Cardiac fibroblast (primary cell): Measurements from ENCODE around the gene CRHR1.

Experiments used
- DNase-seq, 2 donors: peaks; one replicate each; pipeline versions ENCODE4 v3.0.0 to v3.0.0-alpha.2; 2010; ENCODE audit warnings: low read depth in 2 of 2
- H3K4me3 ChIP-seq, 2 donors: replicated peaks in 1 of 2; 1 replicate in 1 of 2; 2 replicates in 1 of 2; pipeline ENCODE4 v1.5.1; 2011; ENCODE audit warnings: low read depth in 2 of 2, low read length in 2 of 2, mild to moderate bottlenecking in 2 of 2, moderate library complexity in 1 of 2
- TF ChIP-seq, protein P1 (sequence below): IDR thresholded peaks from one replicate; pipeline ENCODE4 v1.5.1; 2011; ENCODE audit warnings: low read depth, mild to moderate bottlenecking, low read length, inconsistent platforms

The CRHR1 gene

DNA sequence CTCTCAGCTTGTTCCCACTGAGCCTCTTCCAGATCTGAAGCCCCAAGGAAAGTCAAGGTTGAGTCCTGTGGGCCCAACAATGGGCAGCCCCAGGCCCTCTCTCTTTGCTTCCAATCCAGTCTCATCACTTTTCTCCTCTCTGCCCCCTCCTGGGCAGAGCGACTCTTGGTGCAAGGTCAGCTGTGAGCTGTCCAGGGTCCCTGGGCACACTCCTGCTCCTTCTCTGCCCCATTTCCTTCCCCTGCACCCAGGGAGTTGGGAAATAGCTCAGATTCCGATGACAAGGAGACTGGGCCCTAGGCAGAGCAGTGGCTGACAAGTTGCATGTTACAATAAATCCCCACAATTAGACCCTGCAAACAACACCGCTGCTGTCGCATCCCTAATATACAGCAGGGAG lies 16.1 kb upstream of the CRHR1 start:
- no peak for DNase-seq
- H3K4me3 ChIP-seq, result no peak overlapping the region
- TF ChIP-seq, protein P1, sequence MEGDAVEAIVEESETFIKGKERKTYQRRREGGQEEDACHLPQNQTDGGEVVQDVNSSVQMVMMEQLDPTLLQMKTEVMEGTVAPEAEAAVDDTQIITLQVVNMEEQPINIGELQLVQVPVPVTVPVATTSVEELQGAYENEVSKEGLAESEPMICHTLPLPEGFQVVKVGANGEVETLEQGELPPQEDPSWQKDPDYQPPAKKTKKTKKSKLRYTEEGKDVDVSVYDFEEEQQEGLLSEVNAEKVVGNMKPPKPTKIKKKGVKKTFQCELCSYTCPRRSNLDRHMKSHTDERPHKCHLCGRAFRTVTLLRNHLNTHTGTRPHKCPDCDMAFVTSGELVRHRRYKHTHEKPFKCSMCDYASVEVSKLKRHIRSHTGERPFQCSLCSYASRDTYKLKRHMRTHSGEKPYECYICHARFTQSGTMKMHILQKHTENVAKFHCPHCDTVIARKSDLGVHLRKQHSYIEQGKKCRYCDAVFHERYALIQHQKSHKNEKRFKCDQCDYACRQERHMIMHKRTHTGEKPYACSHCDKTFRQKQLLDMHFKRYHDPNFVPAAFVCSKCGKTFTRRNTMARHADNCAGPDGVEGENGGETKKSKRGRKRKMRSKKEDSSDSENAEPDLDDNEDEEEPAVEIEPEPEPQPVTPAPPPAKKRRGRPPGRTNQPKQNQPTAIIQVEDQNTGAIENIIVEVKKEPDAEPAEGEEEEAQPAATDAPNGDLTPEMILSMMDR, result no peak

DNA sequence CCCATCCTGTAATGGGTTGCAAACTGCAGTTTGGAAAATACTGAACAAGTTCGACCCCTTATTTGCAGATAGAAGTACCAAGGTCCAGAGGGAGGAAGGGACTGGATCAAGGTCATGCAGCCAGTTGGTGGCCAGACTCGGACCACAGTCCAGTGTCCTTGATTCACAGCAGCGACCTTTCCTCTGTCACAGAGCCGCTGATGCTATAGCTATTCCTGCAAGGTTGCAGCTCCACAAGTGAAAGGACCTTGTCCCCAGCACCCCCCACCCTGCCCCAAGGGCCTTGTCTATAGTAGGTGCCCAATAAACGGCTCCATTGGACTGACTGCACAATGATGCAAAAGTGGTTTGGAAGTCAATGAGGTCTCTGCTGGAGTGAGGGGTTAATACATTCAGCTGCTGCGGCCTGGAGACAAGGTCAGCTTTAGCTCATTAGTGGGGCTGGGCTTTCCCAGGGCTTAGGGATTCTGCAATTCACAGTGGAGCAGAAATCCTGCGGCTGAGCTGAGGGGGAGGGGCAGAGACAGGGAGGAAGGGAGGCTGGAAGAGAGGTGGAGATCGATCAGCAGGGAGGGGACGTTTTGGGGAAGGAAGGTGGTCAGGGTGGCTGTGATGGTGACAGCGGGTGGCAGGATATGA lies 13.4 kb upstream of the CRHR1 start:
- no peak overlapping the region for H3K4me3 ChIP-seq
- TF ChIP-seq, protein P1, result no peak
- no peak for DNase-seq

DNA sequence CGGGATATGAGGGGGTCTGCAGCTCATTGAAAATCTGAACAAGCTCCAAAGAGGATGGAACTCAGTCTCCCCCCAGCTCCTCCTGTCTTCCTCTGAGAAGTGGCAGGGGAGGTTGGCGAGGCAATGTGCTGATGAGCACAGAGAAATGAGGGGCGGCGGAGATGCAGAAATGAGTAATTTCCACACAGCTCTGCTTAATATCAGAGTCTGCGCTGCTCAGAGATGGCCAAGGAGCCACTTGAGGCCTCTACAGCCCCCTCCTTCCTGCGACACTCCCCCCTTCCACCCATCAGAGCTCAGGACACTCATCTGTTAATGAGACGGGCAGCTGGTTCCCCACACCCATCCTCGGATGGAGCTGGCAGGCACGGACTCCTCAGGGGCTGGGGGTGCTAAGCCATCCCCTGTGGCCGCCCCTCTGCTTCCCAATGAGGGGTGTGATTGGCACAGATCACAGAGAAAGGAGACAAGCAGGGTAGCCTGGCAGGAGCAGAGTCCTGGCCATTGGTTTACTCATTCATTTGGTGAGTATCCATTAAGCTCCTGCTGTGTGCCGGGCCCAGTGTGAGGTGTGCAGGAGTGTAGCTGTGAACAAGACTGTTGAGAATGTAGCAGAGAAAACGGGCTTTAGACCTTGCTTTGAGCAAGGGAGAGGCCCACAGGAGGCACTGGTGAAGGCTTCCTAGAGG lies 12.7 kb upstream of the CRHR1 start:
- no peak for DNase-seq
- TF ChIP-seq, protein P1, result no peak
- no peak overlapping the region for H3K4me3 ChIP-seq

DNA sequence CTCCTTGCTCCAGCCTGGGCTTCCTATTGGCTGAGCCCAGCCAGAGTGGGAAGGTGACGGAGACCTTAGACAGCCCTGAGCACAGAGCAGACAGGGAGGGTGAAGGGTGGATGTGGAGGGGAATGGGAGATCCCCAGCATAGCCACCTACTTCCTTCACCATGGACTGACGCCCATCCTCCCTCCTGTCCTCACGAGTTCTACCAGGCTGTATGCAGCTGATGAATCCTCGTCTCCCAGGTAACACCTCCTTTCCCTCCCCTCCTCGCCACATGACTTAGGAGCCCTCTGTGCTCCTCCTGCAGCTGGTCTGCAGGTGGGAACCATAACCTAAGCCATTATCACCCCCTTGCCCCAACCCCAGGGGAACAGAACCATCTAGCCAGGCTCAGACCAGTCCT lies 9.0 kb upstream of the CRHR1 start:
- DNase-seq, result no peak
- TF ChIP-seq, protein P1, result no peak
- no peak overlapping the region for H3K4me3 ChIP-seq

DNA sequence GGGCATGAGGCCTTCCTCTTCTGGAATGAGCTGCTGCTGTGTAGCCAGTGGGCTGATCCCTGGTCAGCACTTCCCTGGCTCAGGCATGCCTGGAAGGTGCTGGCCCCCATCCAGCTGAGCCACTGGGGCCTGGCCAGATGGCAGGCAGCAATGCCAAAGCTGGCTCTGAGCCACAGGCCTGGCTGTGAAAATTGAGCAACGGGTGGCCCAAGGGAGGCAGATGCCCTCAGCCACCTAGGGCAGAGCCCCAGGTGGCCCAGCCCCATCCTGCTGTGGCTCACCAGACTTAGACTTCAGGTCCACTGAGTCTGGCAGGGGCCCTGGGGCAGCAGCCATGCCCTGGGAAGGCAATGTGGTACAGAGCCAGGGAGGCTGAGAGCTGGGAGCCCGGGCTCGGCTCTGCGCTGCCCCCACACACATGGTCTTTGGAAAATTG lies 8.5 kb upstream of the CRHR1 start:
- TF ChIP-seq, protein P1, result no peak
- peak in 1 of 2 donors; percentile 37 for DNase-seq
- H3K4me3 ChIP-seq, result no peak overlapping the region

DNA sequence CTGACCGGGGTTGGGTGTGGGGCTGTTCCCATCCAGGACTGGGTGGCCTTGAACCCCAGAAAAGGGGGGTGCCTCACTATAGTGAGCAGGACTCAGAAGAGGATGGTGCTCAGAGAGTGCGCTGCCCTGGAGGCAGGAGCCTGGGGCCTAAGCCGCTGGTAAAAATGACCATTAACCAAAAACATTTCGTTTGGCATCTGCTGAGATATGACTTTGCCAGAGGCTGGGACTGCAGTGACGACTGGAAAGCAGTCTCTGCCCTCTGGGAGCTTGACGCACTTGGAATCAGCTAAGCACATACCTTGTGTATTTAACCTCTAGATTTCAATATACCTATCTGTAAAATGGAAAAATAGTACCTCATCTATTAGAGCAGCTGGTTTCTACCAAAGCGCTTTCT lies 7.2 kb upstream of the CRHR1 start:
- no peak overlapping the region for H3K4me3 ChIP-seq
- TF ChIP-seq, protein P1, result no peak
- no peak for DNase-seq
